ENCODE results near the gene KCNJ10. TPM values are rescaled to one million over a fixed set of nuclear protein-coding genes. Genes with fewer than 3 reads are reported as not detected.

Gene KCNJ10
- total and polyA plus RNA-seq, 2 of the 13 experiments (the other 11 are each of a cell fraction or from before 2014, with no cell fraction given): 4.4 to 10.3 TPM

- Histone ChIP-seq H3K9ac (ENCODE audit: insufficient read depth, low read depth, low read length) (no peak overlapping the region), H3K4me1 (ENCODE audit: insufficient read depth, low read length) (peaks cover 5% of the 10 kb centered on the region), H2AFZ (ENCODE audit: low read length) (no peak overlapping the region), H3K36me3 (replicated peaks in 1 of 2; ENCODE audit: control insufficient read depth in 1 of 2, insufficient read depth in 2 of 2, low read length in 2 of 2) (peaks cover 2% of the 10 kb centered on the region in 2 experiments; a peak in 1 of 5 replicates), H3K4me3 (replicated peaks in 1 of 3; ENCODE audit: insufficient read depth in 1 of 3, low read depth in 2 of 3, low read length in 3 of 3) (no peak overlapping the region), H3K27me3 (ENCODE audit: control insufficient read depth in 1 of 2, insufficient read depth in 2 of 2, low read length in 2 of 2) (no peaks in the 10 kb centered on the region), H4K20me1 (ENCODE audit: insufficient read depth, low read length) (no peaks in the 10 kb centered on the region), H3K27ac (ENCODE audit: extremely low read length, insufficient read depth, low read length) (no peak overlapping the region), H3K4me2 (ENCODE audit: low read depth, low read length) (no peak overlapping the region), H3K79me2 (ENCODE audit: insufficient read depth, low read length) (no peaks in the 10 kb centered on the region), H3K9me3 (ENCODE audit: low read length) (no peaks in the 10 kb centered on the region)
- peak; percentile 54 for DNase-seq (ENCODE audit: low spot score)
- 49% methylated on average over 18 of the region's 19 CpGs for WGBS (ENCODE audit: low lambda C conversion rate)
- ChIA-PET POLR2A (no interaction called here), CTCF (ENCODE audit: low intra/inter-chr PET ratio, low total read pairs) (interaction anchor here (1.6 kb wide), 1 partner anchor 39 kb away, joined by 7 read pairs; no protein-coding TSS in a partner anchor)
- BruUV-seq (replicated peaks): no TSS peak
- in situ Hi-C loops (cut with HindIII; ENCODE audit: extremely low pct_ligation_motif_present, low pct_unique_long_range_greater_than_20kb) (no loop called here), intact Hi-C loops (cut with micrococcal nuclease; ENCODE audit: unreplicated experiment) (no loop called here)
- peak; percentile 84 for ATAC-seq
- peak; percentile 73 for FAIRE-seq
- no peak for TF ChIP-seq TRIM24 (CRISPR knock-in tag; IDR thresholded peaks at IDR 0.05)
- 0 out of 2 replicates have a peak, but pooled peaks have one; percentile 15 for TF ChIP-seq GABPB1 (CRISPR knock-in tag; IDR thresholded peaks at IDR 0.05)
- no peak for TF ChIP-seq ZNF18 (CRISPR knock-in tag; IDR thresholded peaks at IDR 0.05; ENCODE audit: insufficient replicate concordance)
- no peak for TF ChIP-seq ZNF264 (CRISPR knock-in tag; IDR thresholded peaks at IDR 0.05)
- TF ChIP-seq RAD21 (CRISPR knock-in tag; IDR thresholded peaks at IDR 0.05): peak; percentile 77
- no peak for TF ChIP-seq HES4 (CRISPR knock-in tag; IDR thresholded peaks at IDR 0.05; ENCODE audit: borderline replicate concordance)
- TF ChIP-seq HOXD1 (CRISPR knock-in tag; IDR thresholded peaks at IDR 0.05): 0 out of 2 replicates have a peak, but pooled peaks have one; percentile 28
- TF ChIP-seq ELF3 (CRISPR knock-in tag; IDR thresholded peaks at IDR 0.05): 0 out of 2 replicates have a peak, but pooled peaks have one; percentile 47
- TF ChIP-seq ZNF501 (CRISPR knock-in tag; IDR thresholded peaks at IDR 0.05): no peak
- 0 out of 2 replicates have a peak, but pooled peaks have one; percentile 42 for TF ChIP-seq HOXA5 (CRISPR knock-in tag; IDR thresholded peaks at IDR 0.05)
- TF ChIP-seq HOXA3 (CRISPR knock-in tag; IDR thresholded peaks at IDR 0.05): peak; percentile 31; the same call in 1 of the 2 replicates
- no peak for TF ChIP-seq MAX (IDR thresholded peaks at IDR 0.05)
- 0 out of 2 replicates have a peak, but pooled peaks have one; percentile 41 for TF ChIP-seq ZNF263 (CRISPR knock-in tag; IDR thresholded peaks at IDR 0.05)
- no peak for TF ChIP-seq ZNF7 (CRISPR knock-in tag; IDR thresholded peaks at IDR 0.05)
- 0 out of 2 replicates have a peak, but pooled peaks have one; percentile 29 for TF ChIP-seq MEIS2 (CRISPR knock-in tag; IDR thresholded peaks at IDR 0.05)
- TF ChIP-seq DRAP1 (CRISPR knock-in tag; IDR thresholded peaks at IDR 0.05): no peak
- 0 out of 4 replicates have a peak, but pooled peaks of 1 of the 2 experiments have one; percentile 35 for TF ChIP-seq HMGXB4 (CRISPR knock-in tag; IDR thresholded peaks at IDR 0.05; ENCODE audit: borderline replicate concordance in 1 of 2, low read depth in 1 of 2)
- TF ChIP-seq SMC3 (IDR thresholded peaks at IDR 0.05; ENCODE audit: low read length): peak; percentile 64
- peak; percentile 23; the same call in 1 of the 2 replicates for TF ChIP-seq ZFY (CRISPR knock-in tag; IDR thresholded peaks at IDR 0.05)
Observed at GRCh38 chr1:160085686-160086455, 15.9 kb upstream of the KCNJ10 start.

All from HepG2 (cell line).